HEK293 (cell line): ENCODE measurements around the gene HTRA2.

Experiments
- CTCF ChIA-PET: fragments of 350-600 bp; formaldehyde crosslinking; extraction: SDS; loops from one replicate; lab custom pipeline; 2021; ENCODE audit warnings: antibody characterized with exemption; lab: Yijun Ruan, JAX
- POLR2A ChIA-PET: fragments of 300-600 bp; formaldehyde crosslinking; extraction: SDS; loops from one replicate; lab custom pipeline; 2020; ENCODE audit warnings: antibody characterized with exemption, inconsistent platforms; lab: Yijun Ruan, JAX
- H3K27ac ChIP-seq: fragments of 200-500 bp; sonication (Bioruptor generic); 2 replicates; pipeline ENCODE4 v1.5.1; 2014; ENCODE audit warnings: low read depth, low read length, control low read depth, inconsistent platforms; ENCODE audit errors: extremely low read depth
- H3K36me3 ChIP-seq, 2 experiments: fragments of 200-500 bp in 1 of 2; sonication (Bioruptor generic) in 1 of 2; 1 replicate in 1 of 2; 2 replicates in 1 of 2; pipeline ENCODE4 v1.5.1; 2014 to 2017; ENCODE audit warnings: inconsistent platforms in 2 of 2, low read length in 2 of 2; ENCODE audit not compliant: control insufficient read depth in 2 of 2, insufficient read depth in 1 of 2
- H3K4me1 ChIP-seq: fragments of 200-500 bp; sonication (Bioruptor generic); 2 replicates; pipeline ENCODE4 v1.5.1; 2014; ENCODE audit warnings: mild to moderate bottlenecking, low read length, inconsistent platforms; ENCODE audit not compliant: control insufficient read depth, insufficient read depth
- H3K4me3 ChIP-seq: 2 replicates; pipeline ENCODE4 v1.5.1; 2011; ENCODE audit warnings: low read depth, mild to moderate bottlenecking, control low read depth, low read length, moderate library complexity
- H3K9me3 ChIP-seq: fragments of 200-500 bp; sonication (Bioruptor generic); 2 replicates; pipeline ENCODE4 v1.5.1; 2014; ENCODE audit warnings: low read depth, low read length, inconsistent platforms; ENCODE audit not compliant: control insufficient read depth, insufficient read depth
- BCL11B ChIP-seq: fragments of 450-650 bp; formaldehyde crosslinking; IDR thresholded peaks from 2 replicates; pipeline ENCODE4 v1.5.1; 2016; ENCODE audit warnings: low read depth, missing biosample characterization, missing genetic modification characterization
- ELK4 ChIP-seq: IDR thresholded peaks from 2 replicates; pipeline ENCODE4 v1.6.1; 2011; ENCODE audit warnings: mild to moderate bottlenecking, low read depth, low read length, borderline replicate concordance
- FEZF1 ChIP-seq: fragments of 450-650 bp; formaldehyde crosslinking; IDR thresholded peaks from 2 replicates; pipeline ENCODE4 v1.5.1; 2016; ENCODE audit warnings: missing biosample characterization, missing genetic modification characterization
- GLI2 ChIP-seq: fragments of 450-650 bp; formaldehyde crosslinking; IDR thresholded peaks from 2 replicates; pipeline ENCODE4; 2017; ENCODE audit warnings: missing biosample characterization, missing genetic modification characterization, low read depth, borderline replicate concordance
- KLF7 ChIP-seq: fragments of 450-650 bp; formaldehyde crosslinking; IDR thresholded peaks from 2 replicates; pipeline ENCODE4 v1.5.1; 2016; ENCODE audit warnings: missing biosample characterization, missing genetic modification characterization, borderline replicate concordance
- MZF1 ChIP-seq: fragments of 450-650 bp; formaldehyde crosslinking; IDR thresholded peaks from 2 replicates; pipeline ENCODE4 v1.5.1; 2017; ENCODE audit warnings: missing biosample characterization, missing genetic modification characterization, borderline replicate concordance
- OVOL3 ChIP-seq: fragments of 450-650 bp; formaldehyde crosslinking; IDR thresholded peaks from 2 replicates; pipeline ENCODE4 v1.5.1; 2016; ENCODE audit warnings: missing biosample characterization, missing genetic modification characterization
- ZBTB1 ChIP-seq: fragments of 450-650 bp; formaldehyde crosslinking; IDR thresholded peaks from 2 replicates; pipeline ENCODE4 v1.5.1; 2016; ENCODE audit warnings: missing biosample characterization, missing genetic modification characterization
- ZBTB10 ChIP-seq: fragments of 450-650 bp; formaldehyde crosslinking; IDR thresholded peaks from 2 replicates; pipeline ENCODE4 v1.5.1; 2016; ENCODE audit warnings: missing biosample characterization, missing genetic modification characterization
- ZNF169 ChIP-seq: fragments of 450-650 bp; formaldehyde crosslinking; IDR thresholded peaks from 2 replicates; pipeline ENCODE4 v1.5.1; 2016; ENCODE audit warnings: missing biosample characterization, missing genetic modification characterization
- ZNF610 ChIP-seq: fragments of 450-650 bp; formaldehyde crosslinking; IDR thresholded peaks from 2 replicates; pipeline ENCODE4 v1.5.1; 2016; ENCODE audit warnings: missing biosample characterization, missing genetic modification characterization, borderline replicate concordance
- ZNF623 ChIP-seq: fragments of 450-650 bp; formaldehyde crosslinking; IDR thresholded peaks from 2 replicates; pipeline ENCODE4 v1.5.1; 2016; ENCODE audit warnings: missing biosample characterization, missing genetic modification characterization
- ZNF664 ChIP-seq: fragments of 450-650 bp; formaldehyde crosslinking; IDR thresholded peaks from 2 replicates; pipeline ENCODE4 v1.5.1; 2016; ENCODE audit warnings: missing biosample characterization, missing genetic modification characterization
- ZNF692 ChIP-seq: fragments of 450-650 bp; formaldehyde crosslinking; IDR thresholded peaks from 2 replicates; pipeline ENCODE4 v1.5.1; 2016; ENCODE audit warnings: missing biosample characterization, missing genetic modification characterization
- ZNF830 ChIP-seq: fragments of 450-650 bp; IDR thresholded peaks from 2 replicates; pipeline ENCODE4 v1.5.0; 2018; ENCODE audit warnings: missing biosample characterization, missing genetic modification characterization, low read depth, mild to moderate bottlenecking, moderate library complexity
- TF ChIP-seq, protein P1 (sequence below): fragments of 450-650 bp; formaldehyde crosslinking; IDR thresholded peaks from 2 replicates; pipeline ENCODE4 v1.5.1; 2016; ENCODE audit warnings: missing biosample characterization, missing genetic modification characterization
- TF ChIP-seq, protein P2 (sequence below): fragments of 450-650 bp; formaldehyde crosslinking; IDR thresholded peaks from 2 replicates; pipeline ENCODE4 v1.5.0; 2017; ENCODE audit warnings: missing biosample characterization, missing genetic modification characterization, borderline replicate concordance

HTRA2 gene

DNA sequence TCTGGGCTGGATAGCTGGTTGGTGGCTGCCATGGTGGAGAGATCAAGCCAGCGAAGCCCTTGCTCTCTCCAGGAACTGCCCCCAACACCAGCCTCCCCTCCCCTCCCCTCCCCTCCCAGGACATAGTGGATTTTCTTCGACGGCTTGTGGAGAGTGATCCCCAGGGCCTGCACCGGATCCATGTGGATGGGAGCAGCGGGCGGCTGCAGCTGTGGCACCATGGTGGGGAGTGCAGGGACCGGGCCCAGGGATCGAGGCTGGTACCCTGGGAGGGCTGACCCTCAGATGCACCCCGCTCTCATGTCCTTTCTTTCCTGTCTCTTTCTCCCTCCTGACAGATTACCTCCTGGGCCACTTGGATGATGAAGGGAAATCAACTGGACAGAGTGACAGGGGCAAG, 39.8 kb upstream of the HTRA2 start (continued):
- TF ChIP-seq, protein P1, sequence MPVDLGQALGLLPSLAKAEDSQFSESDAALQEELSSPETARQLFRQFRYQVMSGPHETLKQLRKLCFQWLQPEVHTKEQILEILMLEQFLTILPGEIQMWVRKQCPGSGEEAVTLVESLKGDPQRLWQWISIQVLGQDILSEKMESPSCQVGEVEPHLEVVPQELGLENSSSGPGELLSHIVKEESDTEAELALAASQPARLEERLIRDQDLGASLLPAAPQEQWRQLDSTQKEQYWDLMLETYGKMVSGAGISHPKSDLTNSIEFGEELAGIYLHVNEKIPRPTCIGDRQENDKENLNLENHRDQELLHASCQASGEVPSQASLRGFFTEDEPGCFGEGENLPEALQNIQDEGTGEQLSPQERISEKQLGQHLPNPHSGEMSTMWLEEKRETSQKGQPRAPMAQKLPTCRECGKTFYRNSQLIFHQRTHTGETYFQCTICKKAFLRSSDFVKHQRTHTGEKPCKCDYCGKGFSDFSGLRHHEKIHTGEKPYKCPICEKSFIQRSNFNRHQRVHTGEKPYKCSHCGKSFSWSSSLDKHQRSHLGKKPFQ (tag by site-specific recombination), result no peak
- no peak for TF ChIP-seq OVOL3 (tag by site-specific recombination)

GRCh38 chr2:74491648-74492544, 37.8 kb upstream of the HTRA2 start:
- Histone ChIP-seq H3K9me3 (no peaks in the 10 kb centered on the region), H3K4me3 (no peak overlapping the region), H3K4me1 (no peaks in the 10 kb centered on the region), H3K27ac (no peak overlapping the region), H3K36me3 (peaks cover 2 to 62% of the 10 kb centered on the region in 2 experiments; a peak in 2 of 3 replicates)
- ChIA-PET POLR2A (no interaction called here), CTCF (interaction anchor here (0.7 to 2.7 kb wide), 3 partner anchors 10 to 95 kb away, joined by 3 to 16 read pairs (median 3); no protein-coding TSS in a partner anchor)
- no peak for TF ChIP-seq ZNF623 (tag by site-specific recombination)
- no peak for TF ChIP-seq GLI2 (tag by site-specific recombination)
- TF ChIP-seq ZBTB1, result no peak
- no peak for TF ChIP-seq BCL11B (tag by site-specific recombination)
- TF ChIP-seq, protein P2, sequence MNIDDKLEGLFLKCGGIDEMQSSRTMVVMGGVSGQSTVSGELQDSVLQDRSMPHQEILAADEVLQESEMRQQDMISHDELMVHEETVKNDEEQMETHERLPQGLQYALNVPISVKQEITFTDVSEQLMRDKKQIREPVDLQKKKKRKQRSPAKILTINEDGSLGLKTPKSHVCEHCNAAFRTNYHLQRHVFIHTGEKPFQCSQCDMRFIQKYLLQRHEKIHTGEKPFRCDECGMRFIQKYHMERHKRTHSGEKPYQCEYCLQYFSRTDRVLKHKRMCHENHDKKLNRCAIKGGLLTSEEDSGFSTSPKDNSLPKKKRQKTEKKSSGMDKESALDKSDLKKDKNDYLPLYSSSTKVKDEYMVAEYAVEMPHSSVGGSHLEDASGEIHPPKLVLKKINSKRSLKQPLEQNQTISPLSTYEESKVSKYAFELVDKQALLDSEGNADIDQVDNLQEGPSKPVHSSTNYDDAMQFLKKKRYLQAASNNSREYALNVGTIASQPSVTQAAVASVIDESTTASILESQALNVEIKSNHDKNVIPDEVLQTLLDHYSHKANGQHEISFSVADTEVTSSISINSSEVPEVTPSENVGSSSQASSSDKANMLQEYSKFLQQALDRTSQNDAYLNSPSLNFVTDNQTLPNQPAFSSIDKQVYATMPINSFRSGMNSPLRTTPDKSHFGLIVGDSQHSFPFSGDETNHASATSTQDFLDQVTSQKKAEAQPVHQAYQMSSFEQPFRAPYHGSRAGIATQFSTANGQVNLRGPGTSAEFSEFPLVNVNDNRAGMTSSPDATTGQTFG (tag by site-specific recombination), result no peak
- no peak for TF ChIP-seq MZF1 (tag by site-specific recombination)
- TF ChIP-seq ZBTB10 (tag by site-specific recombination), result no peak
- no peak for TF ChIP-seq ELK4
- no peak for TF ChIP-seq ZNF664 (tag by site-specific recombination)
- TF ChIP-seq FEZF1, result no peak
- no peak for TF ChIP-seq KLF7 (tag by site-specific recombination)
- no peak for TF ChIP-seq ZNF610
- no peak for TF ChIP-seq ZNF830 (tag by site-specific recombination)
- TF ChIP-seq ZNF692, result no peak
- no peak for TF ChIP-seq ZNF169 (tag by site-specific recombination)
